Activated T-cell treated with anti-CD3 and anti-CD28 coated beads, Interleukin-2, amount 50 U/mL, for 1 hour (primary cell): ENCODE data around the gene PTP4A1.
"Not testable (repeated sequence)": the region's sequence is repeated elsewhere in the genome, so short reads cannot be mapped to it uniquely, and the experiment has no call there.

Experiments used
- DNase-seq: peaks from one replicate; pipeline ENCODE4 v3.0.0-alpha.2; 2020

PTP4A1 gene

DNA sequence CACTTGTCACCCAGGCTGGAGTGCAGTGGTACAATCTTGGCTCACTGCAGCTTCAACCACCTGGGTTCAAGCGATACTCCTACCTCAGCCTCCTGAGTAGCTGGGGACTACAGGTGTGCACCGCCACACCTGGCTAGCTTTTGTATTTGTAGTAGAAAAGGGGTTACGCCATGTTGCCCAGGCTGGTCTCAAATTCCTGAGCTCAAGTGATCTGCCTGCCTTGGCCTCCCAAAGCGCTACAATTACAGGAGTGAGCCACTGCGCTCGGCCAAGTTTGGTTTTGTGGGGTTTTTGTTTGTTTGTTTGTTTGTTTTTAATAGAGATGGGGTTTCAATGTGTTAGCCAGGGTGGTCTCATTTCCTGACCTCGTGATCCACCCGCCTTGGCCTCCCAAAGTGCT, 12.3 kb downstream of the PTP4A1 start:
- DNase-seq: no peak

GRCh38 chr6:63585652-63586051, 13.4 kb downstream of the PTP4A1 start:
- DNase-seq: not testable (repeated sequence)

DNA sequence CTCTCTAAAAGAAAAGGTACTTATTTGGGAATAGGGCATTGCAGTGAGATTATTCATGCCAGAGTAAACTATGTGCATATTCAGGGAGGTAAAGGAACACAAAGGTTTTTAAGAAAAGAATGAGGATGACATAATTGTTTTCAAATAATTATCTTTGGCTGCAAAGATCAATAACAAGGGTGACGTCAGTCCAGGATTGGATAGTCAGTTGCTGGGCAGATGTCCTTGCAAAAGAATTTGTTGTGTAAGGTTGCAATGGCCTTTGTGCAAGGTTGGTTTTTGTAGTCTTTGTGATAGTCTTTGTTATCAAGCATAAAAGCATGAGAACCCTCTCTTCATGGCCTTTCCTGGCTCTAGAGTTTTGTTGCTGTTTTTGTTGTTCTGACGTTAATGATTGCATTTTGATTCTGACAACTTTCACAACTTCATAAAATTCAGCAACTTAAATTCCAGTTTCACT, 17.7 kb downstream of the PTP4A1 start:
- no peak for DNase-seq

- DNase-seq: no peak
Observed at GRCh38 chr6:63592886-63593285, 20.6 kb downstream of the PTP4A1 start.

DNA sequence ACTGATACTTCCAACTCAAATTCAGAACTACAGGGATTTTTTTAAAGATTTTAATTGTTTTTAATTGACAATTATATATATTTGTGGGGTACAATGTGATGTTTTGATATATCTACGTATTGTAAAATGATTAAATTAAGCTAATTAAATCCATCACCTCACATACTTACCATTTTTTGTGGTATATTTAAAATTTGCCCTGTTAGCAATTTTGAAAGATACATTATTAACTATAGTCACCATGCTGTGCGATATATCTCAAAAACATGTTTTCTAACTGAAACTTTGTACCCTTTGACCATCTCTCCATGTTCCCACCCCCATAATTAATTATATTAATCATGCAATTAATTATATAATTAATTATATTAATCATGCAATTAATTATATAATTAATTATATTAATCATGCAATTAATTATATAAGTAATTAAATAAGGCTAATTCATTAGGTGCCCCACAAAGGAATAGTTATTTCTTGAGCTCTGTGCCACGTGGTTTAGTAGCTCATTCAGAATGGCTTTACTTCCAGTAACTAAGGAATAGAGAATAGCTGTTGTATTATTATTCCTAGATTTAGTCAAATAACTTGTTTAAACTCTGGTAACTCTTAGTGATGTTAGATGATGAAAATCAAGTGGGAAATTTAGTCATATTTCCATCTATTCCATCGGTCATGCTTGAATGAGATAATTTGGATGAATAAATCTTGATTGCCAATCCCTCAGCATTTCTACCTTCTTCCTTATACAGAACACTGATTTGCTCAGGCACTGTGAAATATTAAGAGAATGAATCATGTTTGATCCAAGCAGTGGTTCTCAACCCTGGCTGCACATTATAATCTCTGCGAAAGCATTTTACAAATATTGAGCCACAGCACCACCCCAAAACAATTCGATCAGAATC, 25.1 kb downstream of the PTP4A1 start:
- no peak for DNase-seq

- DNase-seq: peak; percentile 74
Observed at GRCh38 chr6:63598049-63599036, 26.1 kb downstream of the PTP4A1 start.

GRCh38 chr6:63599243-63599642, 27.0 kb downstream of the PTP4A1 start:
- no peak for DNase-seq

GRCh38 chr6:63600136-63600535, 27.9 kb downstream of the PTP4A1 start:
- DNase-seq: no peak

- no peak for DNase-seq
Observed at GRCh38 chr6:63609231-63609630, 37.0 kb downstream of the PTP4A1 start.

GRCh38 chr6:63610944-63611343, 38.7 kb downstream of the PTP4A1 start:
- no peak for DNase-seq

DNA sequence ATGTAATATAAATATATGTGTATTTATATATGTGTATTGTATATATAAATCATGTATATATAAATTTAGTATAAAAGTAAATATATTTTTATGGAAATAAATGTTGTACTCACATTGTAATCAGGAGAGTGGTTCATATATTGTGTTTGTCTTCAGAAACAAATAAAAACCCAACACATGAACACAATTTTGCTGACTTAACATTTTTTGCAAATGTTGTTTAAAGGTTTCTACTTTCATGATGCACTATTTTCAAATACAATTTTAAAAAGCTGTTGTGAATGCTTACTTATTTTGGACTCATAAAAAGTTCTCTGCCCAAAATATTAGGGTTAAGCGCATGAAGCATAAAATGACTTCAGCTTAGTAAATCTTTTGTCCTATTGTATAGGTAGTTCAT, 39.3 kb downstream of the PTP4A1 start:
- DNase-seq: no peak

DNA sequence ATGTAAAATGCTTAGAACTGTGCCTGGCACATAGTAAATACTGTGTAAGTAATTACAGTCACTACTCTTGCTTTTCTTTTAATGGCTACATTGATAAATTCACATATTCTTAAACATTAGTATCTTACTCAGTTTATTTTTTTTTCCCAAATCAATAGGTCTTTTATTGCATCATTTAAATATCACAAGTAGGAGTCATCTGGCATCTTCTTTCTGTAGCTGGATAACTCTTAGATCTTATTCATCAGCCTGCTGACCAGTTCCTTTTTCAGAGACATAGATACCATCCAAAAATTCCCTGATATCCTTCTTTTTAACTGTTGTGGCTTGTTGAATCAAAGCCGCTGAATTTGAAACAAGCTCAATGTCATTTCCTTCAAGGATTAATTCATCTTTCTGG, 43.3 kb downstream of the PTP4A1 start:
- DNase-seq: no peak
